Hair follicle dermal papilla cell (primary cell): ENCODE measurements around the gene EGR2. TPM values are rescaled to one million over a fixed set of nuclear protein-coding genes. Genes with fewer than 3 reads are reported as not detected.

Experiments used
- total RNA-seq: library from RNA; depleted of rRNA; stranded (reverse); fragments of >200 nt; gene quantifications from 2 replicates; pipeline ENCODE4 v1.2.3, GENCODE V29; 2012

The EGR2 gene
- 0.61 and 1.1 TPM in 2 replicates for total RNA-seq

GRCh38 chr10:62816331-62817120, at the start of gene EGR2:
Gene EGR2, minus strand, starts transcription at chr10:62816366. Its CDS starts 337 bp downstream, at chr10:62816029.

GRCh38 chr10:62804356-62805230, 11.6 kb downstream of the EGR2 start, which contains the start of gene ADO:
Gene ADO, plus strand, starts transcription at chr10:62804720. Its CDS starts 340 bp downstream, at chr10:62805060.

Other genes with a start within 250 kb of the EGR2 start
- 27.6 and 28.4 TPM in 2 replicates for gene ADO, start 11.6 kb downstream of the EGR2 start, total RNA-seq